ENCODE data around the gene PRDX6.
"Not testable (repeated sequence)": the region's sequence is repeated elsewhere in the genome, so short reads cannot be mapped to it uniquely, and the experiment has no call there.

Gene PRDX6

DNA sequence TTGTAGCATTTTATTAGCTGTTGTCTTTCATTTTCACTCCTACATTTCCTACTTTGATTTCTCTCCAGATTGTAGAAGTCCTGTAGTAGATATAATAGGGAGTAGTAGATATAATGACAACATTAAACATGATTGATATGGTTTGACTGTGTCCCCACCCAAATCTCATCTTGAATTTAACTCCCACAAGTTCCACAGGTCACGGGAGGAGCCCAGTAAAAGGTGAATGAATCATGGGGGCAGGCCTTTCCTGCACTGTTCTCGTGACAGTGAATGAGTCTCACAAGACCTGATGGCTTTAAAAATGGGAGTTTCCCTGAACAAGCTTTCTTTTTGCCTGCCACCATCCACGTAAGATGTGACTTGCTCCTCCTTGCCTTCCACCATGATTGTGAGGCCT is 7.5 kb upstream of the PRDX6 start:
- DNase-seq, result no peak

DNA sequence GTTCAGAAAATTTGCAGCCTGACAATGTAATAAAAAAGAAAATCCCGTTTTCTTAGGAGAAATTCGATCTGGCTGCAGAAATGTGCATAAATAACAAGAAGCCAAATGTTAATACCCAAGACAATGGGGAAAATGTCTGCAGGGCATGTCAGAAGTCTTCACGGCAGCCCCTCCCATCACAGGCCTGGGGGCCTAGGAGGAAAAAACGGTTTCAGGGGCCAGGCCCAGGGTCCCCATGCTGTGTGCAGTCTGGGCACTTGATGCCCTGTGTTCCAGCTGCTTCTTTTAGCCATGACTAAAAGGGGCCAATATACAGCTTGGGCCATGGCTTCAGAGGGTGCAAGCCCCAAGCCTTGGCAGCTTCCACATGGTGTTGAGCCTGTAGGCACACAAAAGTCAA is 6.5 kb upstream of the PRDX6 start:
- no peak for DNase-seq

DNA sequence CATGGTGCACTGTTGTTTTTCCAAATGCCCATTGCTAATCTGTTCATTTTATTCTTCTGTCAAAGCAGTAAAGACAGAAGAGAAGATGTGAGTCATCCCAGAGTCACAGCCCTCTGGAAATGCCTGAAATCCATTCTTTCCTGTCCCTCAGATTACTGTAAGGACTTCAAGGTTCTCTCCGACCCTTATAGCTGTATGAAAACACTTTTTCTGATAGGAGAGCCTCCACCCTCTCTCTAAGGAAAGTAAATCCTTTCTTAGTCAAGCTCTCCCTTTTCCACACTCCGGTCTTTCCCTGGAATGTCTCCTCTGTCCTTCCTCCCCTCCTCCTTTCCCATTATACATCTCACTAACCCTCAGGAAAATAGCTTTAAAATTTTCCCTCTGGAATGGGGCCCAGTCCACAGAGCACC is 3.5 kb upstream of the PRDX6 start:
- no peak for DNase-seq

DNA sequence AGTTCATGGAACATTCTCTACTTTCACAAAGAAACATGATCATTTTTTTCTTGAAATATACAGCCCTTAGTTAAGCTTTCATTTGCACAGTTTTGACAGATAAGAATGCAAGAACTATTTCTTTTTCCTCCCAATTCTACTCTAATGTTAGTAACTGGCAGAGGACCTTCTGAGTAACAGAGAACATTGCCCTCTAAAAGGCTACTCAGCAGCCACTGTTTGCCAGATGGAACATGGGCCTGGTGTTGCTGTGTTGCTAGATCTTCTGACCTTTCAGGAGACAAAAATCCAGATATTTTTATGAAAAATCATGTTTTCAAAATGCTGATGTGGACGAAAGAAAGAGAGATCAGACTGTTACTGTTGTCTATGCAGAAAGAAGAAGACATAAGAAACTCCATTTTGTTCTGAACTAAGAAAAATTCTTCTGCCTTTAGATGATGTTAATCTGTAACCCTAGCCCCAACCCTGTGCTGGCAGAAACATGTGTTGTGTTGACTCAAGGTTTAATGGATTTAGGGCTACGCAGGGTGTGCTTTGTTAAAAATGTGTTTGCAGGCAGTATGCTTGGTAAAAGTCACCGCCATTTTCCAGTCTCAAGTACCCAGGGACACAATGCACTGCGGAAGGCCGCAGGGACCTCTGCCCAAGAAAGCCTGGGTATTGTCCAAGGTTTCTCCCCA is 2.9 kb upstream of the PRDX6 start:
- DNase-seq, result no peak

DNA sequence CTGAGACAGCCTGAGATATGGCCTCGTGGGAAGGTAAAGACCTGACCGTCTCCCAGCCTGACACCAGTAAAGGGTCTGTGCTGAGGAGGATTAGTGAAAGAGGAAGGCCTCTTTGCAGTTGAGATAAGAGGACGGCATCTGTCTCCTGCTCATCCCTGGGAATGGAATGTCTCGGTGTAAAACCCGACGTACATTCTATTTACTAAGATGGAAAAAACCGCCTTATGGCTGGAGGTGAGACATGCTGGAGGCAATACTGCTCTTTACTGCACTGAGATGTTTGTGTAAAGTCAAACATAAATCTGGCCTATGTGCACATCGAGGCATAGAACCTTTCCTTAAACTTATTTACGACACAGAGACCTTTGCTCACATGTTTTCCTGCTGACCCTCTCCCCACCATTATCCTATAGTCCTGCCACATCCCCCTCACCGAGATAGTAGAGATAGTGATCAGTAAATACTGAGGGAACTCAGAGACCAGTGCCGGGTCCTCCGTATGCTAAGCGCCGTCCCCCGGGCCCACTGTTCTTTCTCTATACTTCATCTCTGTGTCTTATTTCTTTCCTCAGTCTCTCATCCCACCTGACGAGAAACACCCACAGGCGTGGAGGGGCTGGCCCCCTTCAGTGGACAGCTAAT is 2.2 kb upstream of the PRDX6 start:
- DNase-seq, result not testable (repeated sequence)

DNA sequence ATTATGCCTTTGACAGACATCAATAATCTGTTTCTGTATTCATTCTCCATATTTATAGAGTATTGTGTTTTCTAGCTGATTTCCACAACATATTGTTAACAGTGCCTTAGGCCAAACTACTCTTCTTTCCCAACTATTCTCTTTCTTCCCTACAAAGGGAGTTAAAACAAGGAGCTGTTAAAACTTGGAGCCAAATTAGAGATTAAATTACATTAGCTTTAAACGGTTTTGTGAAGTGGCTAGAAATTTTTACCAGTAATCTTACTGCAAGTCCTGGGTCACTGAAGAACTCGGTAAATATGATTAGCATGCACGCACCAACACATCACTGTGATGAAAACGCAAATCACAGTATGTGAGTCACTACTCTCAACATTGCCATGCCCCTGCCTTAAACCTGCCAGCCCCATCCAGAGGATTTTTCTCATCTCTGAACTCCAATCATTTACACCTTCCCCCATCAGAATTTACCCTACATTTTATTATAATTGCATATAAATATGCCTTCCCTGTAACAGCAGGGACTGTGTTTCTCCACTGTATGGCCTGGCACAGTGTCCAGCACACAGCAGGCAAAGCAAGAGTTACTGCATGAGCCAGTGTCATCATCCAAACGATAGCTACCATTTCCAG is 1.5 kb upstream of the PRDX6 start:
- peak; percentile 2 for DNase-seq

DNA sequence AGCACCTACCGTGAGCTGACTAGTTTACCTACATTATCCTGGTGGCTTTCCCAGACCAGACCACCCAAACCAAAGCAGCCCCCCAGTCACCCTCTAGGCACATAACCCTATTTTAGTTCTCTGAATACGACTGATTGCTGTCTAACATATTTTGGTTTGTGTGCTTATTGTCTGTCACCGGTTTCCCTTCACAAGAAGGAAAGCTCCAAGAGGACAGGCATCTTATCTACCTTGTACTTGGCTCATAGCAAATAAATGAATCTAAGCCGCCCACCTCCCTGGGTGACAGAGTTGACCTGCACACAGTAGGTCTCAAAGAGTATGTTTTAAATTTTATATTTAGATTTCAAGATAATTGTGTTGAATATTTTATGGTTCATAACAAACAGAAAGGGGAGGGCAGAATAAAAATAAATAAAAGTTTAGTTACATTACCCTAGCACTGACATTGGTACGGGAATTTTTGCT is 904 bp upstream of the PRDX6 start:
- DNase-seq, result no peak

DNA sequence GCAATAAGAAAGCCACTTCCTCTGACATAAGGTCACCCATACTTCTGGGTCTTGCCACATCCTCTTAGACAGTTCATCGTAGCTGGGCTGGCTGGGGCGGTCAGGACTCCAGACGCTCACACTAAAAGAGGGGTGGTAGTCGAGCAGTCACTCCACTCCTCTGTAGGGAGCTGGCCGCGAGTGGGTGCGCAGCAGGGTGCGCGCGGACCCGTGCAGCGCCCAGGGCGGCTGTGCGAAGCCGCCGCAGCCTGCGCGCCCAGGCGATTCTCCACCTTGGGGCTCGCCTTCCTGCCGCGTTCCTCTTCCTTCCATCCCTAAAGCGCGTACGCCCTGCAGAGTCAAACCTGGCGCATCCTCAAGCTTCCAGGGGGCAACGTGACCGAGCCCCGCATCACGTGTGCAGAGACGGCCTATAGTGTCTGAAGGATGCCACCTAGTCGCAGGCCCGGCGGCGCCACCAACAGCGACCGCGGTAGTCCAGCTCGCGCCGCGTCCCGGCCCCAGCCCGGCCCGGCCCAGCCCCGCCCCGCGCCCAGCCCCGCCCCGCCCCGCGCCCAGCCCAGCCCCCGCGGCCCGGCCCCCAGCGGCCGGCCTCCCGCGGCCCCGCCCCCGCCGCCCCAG is 360 bp upstream of the PRDX6 start:
- peak; percentile 79 for DNase-seq

DNA sequence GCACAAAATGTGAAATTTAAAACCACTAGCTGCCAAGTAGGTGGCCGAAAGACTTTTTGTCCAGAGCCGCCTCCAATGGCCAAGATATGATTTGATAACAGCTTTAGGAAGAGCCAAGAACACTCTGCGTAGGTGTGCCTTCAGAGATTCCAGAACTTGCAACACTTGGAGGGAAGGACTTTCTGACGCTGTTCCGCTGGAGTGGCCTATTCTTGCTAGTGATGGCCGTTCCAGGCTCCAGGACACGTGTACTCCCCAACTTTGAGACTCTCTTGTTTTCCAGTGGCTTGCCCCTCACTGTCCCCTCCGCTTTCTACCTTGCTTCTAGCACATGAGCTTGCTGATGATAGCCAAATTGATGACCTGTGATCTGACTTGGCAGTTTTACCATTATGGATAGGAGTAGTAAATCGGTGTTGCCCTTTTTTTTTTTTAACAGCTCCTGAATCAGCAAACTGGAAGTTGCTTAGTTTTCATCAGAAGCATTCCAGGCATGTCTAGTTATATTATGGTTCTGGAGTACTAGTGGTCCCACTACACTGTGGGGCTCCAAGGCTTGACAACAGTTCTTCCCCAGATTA is 1.0 kb downstream of the PRDX6 start:
- DNase-seq, result no peak

DNA sequence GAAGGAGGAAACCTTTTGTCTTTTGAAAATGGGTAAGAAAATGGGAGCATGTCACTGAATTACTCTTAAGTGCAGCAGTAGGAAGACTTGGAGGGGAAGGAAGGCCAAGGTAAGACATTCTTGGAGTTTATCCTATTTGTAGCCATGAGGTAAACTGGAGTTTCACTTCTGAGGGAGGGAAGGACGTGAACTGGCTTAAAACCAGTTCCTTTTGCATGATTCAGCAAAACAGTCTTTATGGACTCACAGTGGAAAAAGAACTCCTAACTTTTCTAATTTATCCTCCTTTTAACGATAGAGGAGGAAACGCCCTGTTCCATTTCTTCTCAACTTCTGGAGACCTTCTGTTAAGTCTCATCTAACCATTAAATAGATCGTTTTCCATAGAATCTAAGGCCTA is 2.5 kb downstream of the PRDX6 start:
- DNase-seq, result no peak

DNA sequence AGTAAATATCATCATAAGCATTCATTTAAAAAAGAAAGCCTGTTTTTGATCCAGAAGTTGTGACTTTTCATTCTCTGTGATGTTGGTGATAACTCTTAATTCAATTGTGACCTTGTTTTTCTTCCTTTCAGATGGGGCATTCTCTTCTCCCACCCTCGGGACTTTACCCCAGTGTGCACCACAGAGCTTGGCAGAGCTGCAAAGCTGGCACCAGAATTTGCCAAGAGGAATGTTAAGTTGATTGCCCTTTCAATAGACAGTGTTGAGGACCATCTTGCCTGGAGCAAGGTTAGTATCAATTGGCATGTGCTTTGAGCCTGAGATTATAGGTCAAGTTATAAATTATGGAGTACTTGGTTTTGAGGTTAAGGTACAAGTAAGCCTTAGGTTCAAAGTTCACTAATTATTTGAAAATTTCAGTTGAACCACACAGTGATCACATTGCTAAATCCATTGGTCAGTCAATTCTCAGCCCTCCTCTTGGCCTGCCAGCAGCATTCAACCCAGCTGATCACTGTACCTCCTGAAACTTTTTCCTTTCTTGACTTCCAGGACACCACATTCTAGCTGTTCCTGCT is 4.1 kb downstream of the PRDX6 start:
- DNase-seq, result no peak

DNA sequence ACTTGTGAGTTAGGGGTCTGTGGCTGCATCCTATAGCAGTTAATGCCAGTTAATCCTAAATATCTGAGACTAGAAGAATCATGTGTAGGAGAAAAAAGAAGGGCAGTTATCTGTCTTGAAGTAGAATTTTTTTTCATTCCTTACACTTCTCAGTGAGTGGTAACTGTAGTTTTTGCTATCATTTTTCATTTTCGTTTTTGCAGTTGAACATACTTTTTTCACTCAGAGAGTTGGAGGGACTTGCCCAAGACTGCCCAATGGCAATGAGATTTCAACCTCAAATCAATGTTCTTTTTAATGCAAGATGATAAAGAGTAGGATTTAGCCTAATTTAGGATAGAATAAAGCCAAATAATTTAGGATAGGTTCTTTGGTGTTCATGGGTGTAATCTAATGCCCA is 5.5 kb downstream of the PRDX6 start:
- no peak for DNase-seq

DNA sequence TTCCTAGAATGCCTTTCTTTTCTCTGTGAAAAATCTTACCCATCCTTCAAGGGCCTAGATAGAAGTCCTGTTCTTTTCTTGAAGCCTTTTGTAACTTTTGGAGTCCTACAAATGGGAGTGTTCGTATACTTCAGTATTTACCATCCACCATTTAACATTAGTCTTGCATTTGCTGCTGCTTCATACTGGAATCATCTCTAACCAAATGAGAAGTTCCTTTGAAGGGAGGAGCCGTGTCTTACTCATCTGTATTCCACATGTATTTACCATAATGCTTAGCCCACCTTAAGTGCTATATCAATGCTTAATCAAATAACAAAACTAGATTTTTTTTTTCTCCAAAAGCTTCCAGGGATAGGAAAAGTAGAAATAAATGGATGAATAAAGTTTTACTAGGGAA is 7.1 kb downstream of the PRDX6 start:
- DNase-seq, result no peak

DNA sequence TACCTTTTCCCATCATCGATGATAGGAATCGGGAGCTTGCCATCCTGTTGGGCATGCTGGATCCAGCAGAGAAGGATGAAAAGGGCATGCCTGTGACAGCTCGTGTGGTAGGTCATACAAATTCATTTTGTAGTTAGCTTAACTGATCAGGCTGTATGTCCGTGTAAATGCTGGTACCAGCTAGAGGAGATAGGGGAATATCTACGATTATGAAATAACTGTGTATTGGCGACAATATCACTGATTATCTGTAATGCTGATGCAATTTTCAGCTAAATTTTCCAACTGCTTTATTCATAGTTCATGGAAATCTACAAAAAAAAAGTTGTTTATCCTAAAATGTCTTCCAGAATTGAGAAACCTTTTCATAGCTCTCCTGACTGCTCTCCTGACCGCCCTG is 8.3 kb downstream of the PRDX6 start:
- no peak for DNase-seq

DNA sequence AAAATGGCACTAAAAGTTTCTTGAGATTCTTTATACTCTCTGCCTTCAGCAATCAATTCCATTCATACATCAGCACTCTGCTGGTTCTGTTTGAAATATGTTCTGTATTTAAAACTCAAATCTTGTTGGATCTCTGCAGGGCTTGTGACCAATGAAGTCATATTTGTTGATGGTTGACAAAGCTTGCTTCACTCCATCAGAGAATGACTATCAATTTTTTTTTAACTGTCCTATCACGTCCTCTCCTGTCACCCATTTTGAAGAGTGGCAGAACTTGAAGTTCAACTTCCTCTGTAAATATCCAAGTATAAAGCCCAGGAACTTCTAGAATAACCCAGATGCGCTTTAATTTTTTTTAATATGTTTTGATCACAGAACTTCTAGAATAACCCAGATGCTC is 10.9 kb downstream of the PRDX6 start:
- no peak for DNase-seq

DNA sequence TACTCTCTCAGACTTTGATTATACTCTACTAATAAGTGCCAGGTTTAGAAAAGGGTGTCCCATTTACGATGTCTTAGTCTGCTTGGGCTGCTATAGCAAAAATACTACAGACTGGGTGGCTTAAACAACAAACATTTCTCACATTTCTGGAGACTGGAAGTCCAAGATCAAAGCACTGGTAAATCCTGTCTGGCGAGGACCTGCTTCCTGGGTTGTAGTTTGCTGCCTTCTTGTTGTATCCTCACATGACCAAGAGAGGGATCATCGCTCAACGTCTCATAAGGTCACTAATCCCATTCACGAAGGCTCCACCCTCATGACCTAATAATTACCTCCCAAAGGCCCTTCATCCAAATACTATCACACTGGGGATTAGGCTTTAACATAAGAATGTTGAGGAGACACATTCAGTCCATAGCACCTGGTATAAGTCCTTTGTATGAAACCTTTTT is 12.0 kb downstream of the PRDX6 start:
- DNase-seq, result no peak

DNA sequence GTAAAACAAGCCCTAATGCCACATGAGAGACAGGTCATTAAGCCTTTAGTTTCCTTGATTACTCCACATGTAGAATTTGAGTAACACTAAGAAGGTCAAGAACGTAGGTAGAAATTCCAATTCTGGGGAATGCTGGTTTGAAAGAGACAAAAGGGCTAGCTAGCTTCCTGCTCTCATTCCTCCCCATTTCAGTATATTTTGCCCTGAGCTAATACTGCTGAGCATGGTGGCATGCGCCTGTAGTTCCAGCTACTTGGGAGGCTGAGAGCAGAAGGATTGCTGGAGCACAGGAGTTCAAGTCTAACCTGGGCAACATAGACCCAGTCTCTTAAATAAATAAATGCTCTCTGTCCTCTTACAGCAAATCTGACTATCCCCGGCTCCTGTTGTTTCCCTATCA is 12.8 kb downstream of the PRDX6 start:
- DNase-seq, result no peak

DNA sequence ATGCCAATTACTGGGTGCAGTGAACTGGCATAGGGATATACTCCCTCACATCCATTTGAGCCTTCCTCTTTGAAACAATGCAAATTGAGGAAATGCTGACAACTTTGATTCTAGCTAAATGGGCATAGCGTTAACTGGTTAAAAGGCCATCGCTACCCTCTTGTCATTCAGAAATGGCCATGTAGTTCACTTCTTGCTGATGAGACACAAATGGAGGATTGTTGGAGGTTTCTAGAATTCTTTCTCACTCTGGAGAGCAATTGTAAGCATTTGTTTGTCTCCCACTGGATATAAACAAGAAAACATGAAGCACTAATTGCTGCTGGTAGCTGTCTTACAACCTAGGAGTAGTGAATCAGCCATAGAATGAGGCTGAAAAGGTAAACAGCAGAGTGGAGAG is 14.4 kb downstream of the PRDX6 start:
- DNase-seq, result no peak

DNA sequence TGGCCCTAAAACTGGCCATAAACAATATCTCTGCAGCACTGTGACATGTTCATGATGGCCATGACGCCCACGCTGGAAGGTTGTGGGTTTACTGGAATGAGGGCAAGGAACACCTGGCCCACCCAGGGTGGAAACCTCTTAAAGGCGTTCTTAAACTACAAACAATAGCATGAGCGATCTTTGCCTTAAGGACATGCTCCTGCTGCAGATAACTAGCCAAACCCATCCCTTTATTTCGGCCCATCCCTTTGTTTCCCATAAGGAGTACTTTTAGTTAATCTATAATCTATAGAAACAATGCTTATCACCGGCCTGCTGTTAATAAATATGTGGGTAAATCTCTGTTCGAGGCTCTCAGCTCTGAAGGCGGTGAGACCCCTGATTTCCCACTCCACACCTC is 16.0 kb downstream of the PRDX6 start:
- DNase-seq, result not testable (repeated sequence)

DNA sequence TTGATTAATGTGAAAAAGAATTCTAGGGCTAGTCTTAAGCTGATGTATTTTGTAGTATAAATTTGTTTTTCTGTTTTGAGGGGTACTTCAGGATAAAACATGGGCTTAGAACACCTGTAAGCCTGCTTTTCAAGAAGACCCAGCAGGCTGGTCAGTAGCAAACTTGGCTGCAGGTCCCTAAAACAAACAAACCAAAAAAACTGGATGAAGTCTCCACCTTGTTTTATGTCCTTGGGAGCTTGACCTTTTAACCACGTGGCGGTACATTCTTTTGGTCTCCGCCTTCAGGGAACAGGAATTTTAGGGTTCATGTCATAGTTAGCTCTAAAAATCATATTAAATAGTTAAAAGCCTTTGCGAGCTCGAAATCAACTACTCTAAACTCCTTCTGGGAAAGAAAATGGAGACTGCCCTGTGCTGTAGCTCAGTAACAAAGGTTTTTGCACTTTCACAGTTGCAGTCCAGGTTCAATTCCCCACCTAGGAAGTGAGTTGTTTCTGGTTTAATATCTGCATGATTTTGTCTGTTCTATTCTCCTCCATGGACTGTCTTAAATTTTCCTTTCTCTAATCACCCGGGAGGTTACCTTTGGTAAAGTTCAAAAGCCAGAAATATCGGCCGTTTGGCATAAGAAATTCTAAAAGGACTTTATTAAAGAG is 18.6 kb downstream of the PRDX6 start:
- DNase-seq, result no peak

DNA sequence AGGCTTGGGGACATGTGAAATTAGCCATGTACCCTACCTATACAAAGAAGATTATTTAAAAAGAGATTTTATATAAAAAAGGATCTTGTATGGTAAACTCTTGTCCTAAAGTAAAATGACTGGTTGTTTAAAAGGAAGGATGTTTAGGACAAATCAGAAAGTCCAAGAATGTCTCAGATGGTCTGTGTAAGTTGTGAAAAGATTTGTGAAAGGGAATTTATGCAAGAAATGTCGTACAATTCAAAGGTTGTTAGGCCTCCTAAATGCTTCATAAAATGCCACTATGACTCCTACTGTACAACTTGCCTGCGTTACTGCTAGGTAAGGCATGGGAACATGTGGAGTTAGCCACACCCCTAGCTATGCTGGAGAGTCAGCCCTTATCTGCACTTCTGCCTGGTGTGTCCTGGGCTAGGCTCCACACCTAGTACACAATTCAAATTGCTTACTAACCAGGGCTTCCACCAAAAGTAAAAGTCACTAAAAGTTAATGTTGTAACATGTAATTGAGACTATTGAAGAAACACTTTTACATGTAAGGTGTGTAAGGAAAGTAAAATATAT is 19.7 kb downstream of the PRDX6 start:
- no peak for DNase-seq

DNA sequence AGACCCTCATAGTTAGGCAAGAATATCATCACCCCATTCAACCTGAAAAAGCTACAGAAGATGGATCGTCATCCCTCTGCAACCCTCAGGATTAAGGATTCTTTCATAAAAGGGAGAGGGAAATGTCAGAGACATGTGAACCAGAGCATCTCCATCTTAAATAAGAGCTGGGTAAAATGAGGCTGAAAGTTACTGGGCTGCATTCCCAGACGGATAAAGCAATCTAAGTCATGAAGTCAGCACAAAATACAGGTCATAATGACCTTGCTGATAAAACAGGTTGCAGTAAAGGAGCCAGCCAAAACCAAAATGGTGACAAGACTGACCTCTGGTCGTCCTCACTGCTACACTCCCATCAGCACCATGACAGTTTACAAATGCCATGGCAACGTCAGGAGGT is 22.6 kb downstream of the PRDX6 start:
- DNase-seq, result no peak

Measured in CD4-positive, alpha-beta T cell treated with Interleukin-6 for 4 hours (primary cell).